ENCODE results near the gene AOAH.
"Not testable (repeated sequence)": the region's sequence is repeated elsewhere in the genome, so short reads cannot be mapped to it uniquely, and the experiment has no call there.

Gene AOAH

DNA sequence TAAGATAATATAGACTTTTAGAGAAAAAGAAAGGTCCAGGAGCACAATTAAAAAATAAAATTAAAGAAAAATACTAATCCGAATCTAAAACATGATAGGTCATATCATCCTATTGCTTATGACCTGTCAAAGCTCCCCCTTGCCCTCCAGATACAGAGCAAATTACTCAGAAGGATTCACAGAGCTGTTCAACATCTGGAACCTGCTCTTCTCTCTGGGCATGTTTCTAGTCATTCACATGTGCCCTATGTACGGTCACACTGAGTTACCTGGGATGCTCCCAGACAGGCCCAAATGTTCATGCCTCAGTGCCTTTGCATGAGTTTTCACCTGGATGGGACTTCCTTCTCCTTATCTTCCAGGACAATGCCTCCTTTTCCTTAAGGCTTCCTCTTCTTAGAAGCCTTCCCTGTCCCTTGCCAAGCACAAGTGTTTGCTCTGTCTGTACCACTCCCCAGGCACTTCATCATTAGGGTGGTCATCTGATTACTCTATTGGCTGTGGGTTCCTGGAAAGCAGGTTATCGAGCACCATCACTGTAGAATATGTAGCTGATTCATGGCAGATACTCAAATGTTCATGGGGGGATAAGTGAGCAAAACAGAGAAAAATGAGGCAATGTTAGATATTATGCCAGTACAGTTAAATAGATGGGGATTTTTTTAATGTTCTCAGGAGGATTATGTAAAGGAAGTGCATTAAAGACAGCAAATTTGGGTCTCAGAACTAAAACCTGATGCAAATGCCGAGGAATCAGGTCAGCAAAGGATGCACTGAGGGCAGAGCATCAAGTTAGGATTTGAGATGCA lies 12.0 kb upstream of the AOAH start:
- DNase-seq = no peak

- DNase-seq = no peak
Measured at GRCh38 chr7:36735172-36735571, 10.9 kb upstream of the AOAH start.

- no peak for DNase-seq
Measured at GRCh38 chr7:36734731-36735130, 10.4 kb upstream of the AOAH start.

GRCh38 chr7:36733411-36733810 lies 9.1 kb upstream of the AOAH start:
- DNase-seq = no peak

DNA sequence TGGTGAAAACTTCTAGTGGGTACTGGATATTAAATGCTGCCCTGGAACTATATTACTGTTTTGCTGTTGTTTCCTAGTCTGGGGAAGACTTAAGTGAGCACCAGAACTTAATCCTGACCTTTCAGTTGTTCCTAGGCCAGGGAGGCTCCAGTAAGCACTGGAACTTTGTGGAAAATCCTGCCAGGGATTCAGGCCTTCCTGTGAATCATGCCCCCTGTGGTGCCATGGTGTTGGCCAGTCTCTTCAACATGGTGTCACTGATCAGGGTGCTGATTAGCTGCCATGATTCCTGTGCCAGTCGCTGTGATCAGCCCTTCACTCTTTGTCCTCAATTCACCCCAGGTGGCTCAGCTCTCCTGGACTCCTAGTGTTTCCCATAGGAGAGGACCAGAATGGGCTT lies 8.5 kb upstream of the AOAH start:
- no peak for DNase-seq

DNA sequence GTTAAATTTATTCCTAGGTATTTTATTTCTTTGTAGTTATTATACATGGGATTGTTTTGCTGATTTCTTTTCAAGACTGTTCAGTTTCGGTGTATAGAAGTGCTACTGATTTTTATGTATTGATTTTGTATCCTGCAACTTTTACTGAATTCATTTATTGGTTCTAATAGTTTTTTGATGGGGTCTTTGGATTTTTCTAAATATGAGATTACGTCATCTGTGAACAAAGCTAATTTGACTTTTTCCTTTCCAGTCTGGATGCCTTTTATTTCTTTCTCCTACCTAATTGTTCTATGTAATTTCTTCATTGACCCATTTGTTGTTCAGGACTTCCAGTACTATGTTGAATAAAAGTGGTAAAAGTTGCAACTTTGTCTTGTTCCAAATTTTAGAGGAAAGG lies 5.8 kb upstream of the AOAH start:
- no peak for DNase-seq

- no peak for DNase-seq
Measured at GRCh38 chr7:36728143-36728542, 3.8 kb upstream of the AOAH start.

- no peak for DNase-seq
Measured at GRCh38 chr7:36726806-36727503, 2.7 kb upstream of the AOAH start.

GRCh38 chr7:36726311-36726710 lies 2.0 kb upstream of the AOAH start:
- DNase-seq = no peak

DNA sequence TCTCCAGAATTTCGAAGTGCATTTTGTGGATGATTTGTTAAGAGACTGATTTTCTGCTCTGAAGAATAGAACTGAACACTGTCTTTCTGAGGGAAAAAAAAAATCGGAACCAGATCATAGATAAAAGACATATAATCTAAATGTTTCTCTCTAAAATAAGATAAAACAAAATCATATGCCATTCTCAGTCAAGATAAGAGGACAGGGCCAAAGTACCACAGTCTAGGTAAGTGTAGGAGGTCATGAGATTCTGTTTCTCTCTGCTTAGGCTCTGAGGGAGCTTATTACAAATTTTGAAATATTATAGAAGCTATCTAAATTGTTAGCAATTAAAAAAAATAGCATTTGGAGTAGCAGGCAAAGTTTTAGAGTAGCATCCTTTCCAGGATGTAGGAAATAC lies 702 bp upstream of the AOAH start:
- DNase-seq = no peak

GRCh38 chr7:36723291-36723690 lies 1.0 kb downstream of the AOAH start:
- no peak for DNase-seq

DNA sequence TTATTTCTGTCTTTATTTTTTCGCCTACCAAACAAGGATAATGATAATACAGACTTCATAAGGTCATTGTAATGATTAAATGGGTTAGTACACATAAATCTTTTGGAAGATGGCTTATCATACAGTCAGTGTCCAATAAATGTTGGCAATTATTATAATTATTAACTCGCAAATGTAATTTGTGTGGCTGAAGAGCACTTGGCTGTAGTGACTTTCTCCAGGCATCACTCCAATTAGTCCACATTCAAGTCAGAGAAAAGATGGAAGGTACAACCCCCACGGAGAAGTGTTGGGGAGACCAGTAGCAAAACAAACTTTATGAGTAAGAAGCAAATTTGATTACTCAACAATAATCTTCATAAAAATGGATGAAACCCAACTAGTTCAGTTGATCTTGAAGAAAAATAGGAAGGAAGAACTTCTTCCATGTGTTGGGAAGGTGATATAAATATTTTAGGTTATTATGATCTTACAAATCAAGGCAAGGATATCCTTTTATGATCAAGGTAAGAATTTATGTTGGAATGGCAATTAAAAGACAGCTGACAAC lies 5.1 kb downstream of the AOAH start:
- no peak for DNase-seq

DNA sequence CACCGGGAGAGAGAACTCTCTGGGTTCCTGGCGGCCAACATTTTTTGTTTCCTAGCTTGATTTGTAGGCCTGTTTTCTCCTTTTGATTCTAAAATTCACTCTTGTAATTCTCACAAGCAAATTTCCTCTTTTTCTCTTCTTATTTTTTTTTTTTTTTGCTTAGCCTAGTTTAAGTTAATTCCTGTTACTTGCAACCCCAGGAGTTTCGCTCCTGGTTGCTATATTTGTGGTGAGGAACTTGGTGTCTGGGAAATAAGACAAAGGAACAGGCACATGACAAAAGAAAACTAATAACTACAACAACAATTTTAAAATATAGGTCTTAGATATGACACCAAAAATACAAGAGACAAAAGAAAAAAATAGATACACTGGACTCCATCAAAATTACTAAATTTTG lies 6.7 kb downstream of the AOAH start:
- no peak for DNase-seq

GRCh38 chr7:36716802-36717201 lies 7.5 kb downstream of the AOAH start:
- not testable (repeated sequence) for DNase-seq

GRCh38 chr7:36712015-36712414 lies 12.3 kb downstream of the AOAH start:
- DNase-seq = no peak

- DNase-seq = no peak
Measured at GRCh38 chr7:36711256-36711655, 13.0 kb downstream of the AOAH start.

DNA sequence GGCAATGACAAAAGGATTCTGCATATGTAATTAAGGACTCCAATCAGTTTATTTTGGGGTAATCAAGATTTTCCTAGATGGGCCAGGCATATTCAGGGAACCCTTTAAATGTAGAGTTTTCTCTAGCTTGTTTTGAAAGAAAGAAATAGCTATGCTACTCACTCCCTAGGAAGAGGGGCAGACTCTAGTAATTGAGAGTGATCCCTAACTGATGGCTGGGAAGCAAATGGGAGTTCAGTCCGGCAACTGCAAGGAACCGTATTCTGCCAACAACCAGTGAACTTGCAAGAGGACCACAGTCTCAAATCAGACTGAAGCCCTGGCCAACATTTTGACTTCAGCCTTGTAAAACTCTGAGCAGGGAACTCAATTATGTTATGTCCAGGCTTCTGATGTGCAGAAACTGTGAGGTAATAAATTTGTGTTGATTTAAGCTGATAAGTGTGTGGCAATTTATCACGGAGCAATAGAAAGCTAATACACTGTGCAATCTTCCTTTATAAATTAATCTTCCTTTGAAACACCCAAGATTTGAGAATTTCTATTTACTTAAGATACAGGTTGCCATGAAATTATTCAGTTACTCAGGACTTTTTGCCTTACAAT lies 14.0 kb downstream of the AOAH start:
- no peak for DNase-seq

DNA sequence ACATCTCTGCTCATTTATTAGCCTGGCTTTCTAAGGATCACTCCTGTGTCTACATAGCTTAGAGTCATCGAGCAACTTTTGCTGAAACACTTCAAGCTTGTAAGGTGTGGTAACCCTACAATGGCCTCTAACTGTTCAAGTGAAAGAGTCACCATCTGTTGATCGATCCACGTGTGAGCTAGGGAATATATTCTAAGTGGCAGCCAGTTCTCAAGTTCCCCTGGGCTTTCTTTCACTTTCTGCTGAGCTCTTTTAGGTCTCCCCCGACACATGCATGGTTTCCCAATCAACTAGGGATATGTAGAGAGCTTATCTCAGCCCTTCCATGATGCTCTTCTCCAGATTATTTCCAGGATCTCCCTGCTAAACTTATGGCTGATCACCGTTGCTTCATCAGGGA lies 15.5 kb downstream of the AOAH start:
- DNase-seq = no peak

GRCh38 chr7:36707898-36708297 lies 16.4 kb downstream of the AOAH start:
- no peak for DNase-seq

GRCh38 chr7:36707465-36707864 lies 16.8 kb downstream of the AOAH start:
- no peak for DNase-seq

DNA sequence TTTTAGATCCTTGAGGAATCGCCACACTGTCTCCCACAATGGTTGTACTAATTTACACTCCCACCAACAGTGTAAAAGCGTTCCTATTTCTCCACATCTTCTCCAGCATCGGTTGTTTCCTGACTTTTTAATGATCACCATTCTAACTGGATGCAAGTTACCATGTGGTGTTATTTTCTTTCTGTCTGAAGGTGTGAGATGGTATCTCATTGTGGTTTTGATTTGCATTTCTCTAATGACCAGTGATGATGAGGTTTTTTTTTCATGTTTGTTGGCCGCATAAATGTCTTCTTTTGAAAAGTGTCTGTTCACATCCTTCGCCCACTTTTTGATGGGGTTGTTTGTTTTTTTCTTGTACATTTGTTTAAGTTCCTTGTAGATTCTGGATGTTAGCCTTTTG lies 20.4 kb downstream of the AOAH start:
- not testable (repeated sequence) for DNase-seq

DNA sequence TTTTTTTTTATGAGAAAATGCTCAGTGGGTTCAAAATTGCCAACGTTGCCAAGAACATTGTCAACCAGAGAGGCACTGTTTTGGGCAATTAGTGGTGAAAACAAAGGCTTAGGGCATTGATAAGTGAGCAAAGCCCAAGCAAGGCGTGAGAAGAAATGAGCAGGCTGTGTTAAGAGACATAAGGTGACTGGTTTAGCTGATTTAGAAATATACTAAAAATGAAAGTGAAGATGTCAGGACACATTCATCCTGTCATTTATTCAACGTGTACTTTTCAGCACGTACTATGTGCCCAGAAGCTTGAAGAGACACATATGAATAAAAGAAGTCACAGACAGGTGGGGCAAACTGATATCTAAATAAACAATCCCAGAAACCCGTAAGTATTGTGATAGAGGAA lies 31.8 kb downstream of the AOAH start:
- no peak for DNase-seq

DNA sequence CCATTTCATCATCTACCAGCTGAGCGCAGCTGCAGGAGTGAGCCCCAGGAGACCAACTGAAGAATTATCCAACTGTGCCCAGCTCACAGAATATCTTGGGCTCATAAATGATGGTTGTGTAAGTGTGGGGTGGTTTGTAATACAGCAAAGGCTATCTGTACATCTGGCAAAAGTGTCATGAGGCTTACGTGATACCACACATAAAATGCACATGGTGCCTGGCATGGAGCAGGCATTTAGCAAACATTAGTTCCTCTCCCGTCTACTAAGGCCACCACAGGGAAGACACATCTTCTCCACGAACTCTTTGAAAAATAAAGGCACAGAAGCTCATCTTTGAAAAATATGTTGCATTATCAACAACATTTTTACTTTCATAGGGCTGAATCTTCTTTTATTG lies 32.3 kb downstream of the AOAH start:
- no peak for DNase-seq

Measured in stimulated activated CD4-positive, alpha-beta T cell treated with anti-CD3 and anti-CD28 coated beads, Interleukin-4, amount 100 ng/mL, for 1 hour (primary cell).